IMR-90 (cell line): Measurements from ENCODE around the gene SLF1. TPM values are rescaled to one million over a fixed set of nuclear protein-coding genes. Genes with fewer than 3 reads are reported as not detected.

Experiments used
- ATAC-seq: fragments of 200-7000 bp; cut with Tn5 transposase; 2 replicates; pipeline ENCODE4 v1.9.1; 2020; ENCODE audit warnings: low read depth, mild to moderate bottlenecking, moderate library complexity
- BruUV-seq: library from RNA; stranded (reverse); fragments of 400-500 nt; replicated peaks from 2 replicates; lab custom pipeline; 2021; lab: Mats Ljungman, UMichigan
- CTCF ChIA-PET: fragments of 300-600 bp; formaldehyde crosslinking; extraction: SDS; loops from one replicate; lab custom pipeline; 2021; ENCODE audit warnings: antibody characterized with exemption; lab: Yijun Ruan, JAX
- POLR2A ChIA-PET: fragments of 300-600 bp; sonication (Branson Sonifier 250); formaldehyde crosslinking; loops from one replicate; lab custom pipeline; 2022; ENCODE audit warnings: antibody characterized with exemption; ENCODE audit not compliant: unreplicated experiment; lab: Charles Lee
- DNase-seq: peaks from one replicate; pipeline ENCODE4 v3.0.0; 2013
- H2AFZ ChIP-seq: replicated peaks from 2 replicates; pipeline ENCODE3; 2013; ENCODE audit warnings: low read length, mild to moderate bottlenecking; ENCODE audit not compliant: poor library complexity
- H2AK5ac ChIP-seq: 2 replicates; pipeline ENCODE4 v1.6.1; 2013; ENCODE audit warnings: low read depth, low read length, inconsistent platforms
- H2AK9ac ChIP-seq: replicated peaks from 2 replicates; pipeline ENCODE3; 2013; ENCODE audit warnings: mild to moderate bottlenecking, low read depth, low read length, moderate library complexity; ENCODE audit not compliant: poor library complexity
- H2BK120ac ChIP-seq: 2 replicates; pipeline ENCODE4 v1.6.1; 2013; ENCODE audit warnings: low read depth, low read length, inconsistent platforms
- H2BK15ac ChIP-seq: 3 replicates; pipeline ENCODE4 v1.6.1; 2013; ENCODE audit warnings: low read depth, low read length, inconsistent platforms
- H2BK20ac ChIP-seq: 2 replicates; pipeline ENCODE4 v1.6.1; 2013; ENCODE audit warnings: low read depth, mild to moderate bottlenecking, inconsistent platforms, low read length, moderate library complexity
- H2BK5ac ChIP-seq: 2 replicates; pipeline ENCODE4 v1.6.1; 2013; ENCODE audit warnings: mild to moderate bottlenecking, low read depth, low read length, inconsistent platforms; ENCODE audit not compliant: poor library complexity, severe bottlenecking
- H3K14ac ChIP-seq: replicated peaks from 2 replicates; pipeline ENCODE4 v1.6.1; 2013; ENCODE audit warnings: low read depth, low read length, inconsistent platforms
- H3K18ac ChIP-seq: 2 replicates; pipeline ENCODE4 v1.6.1; 2013; ENCODE audit warnings: low read depth, low read length, control low read depth
- H3K23ac ChIP-seq: 2 replicates; pipeline ENCODE4 v1.6.1; 2013; ENCODE audit warnings: low read depth, low read length, inconsistent platforms
- H3K27ac ChIP-seq: 2 replicates; pipeline ENCODE4 v1.5.1; 2013; ENCODE audit warnings: mild to moderate bottlenecking, control low read depth, low read length; ENCODE audit not compliant: insufficient read depth
- H3K27me3 ChIP-seq: 2 replicates; pipeline ENCODE4 v1.6.1; 2013; ENCODE audit warnings: low read length; ENCODE audit not compliant: control insufficient read depth, insufficient read depth
- H3K36me3 ChIP-seq: 2 replicates; pipeline ENCODE4 v1.6.1; 2013; ENCODE audit warnings: low read length, mixed read lengths; ENCODE audit not compliant: control insufficient read depth, insufficient read depth
- H3K4ac ChIP-seq: 2 replicates; pipeline ENCODE4 v1.6.1; 2013; ENCODE audit warnings: low read depth, low read length, inconsistent platforms
- H3K4me1 ChIP-seq: 2 replicates; pipeline ENCODE4 v1.6.1; 2013; ENCODE audit warnings: low read length, mixed read lengths; ENCODE audit not compliant: control insufficient read depth, insufficient read depth
- H3K4me2 ChIP-seq: 2 replicates; pipeline ENCODE4 v1.6.1; 2013; ENCODE audit warnings: low read depth, mild to moderate bottlenecking, control low read depth, low read length, moderate library complexity
- H3K4me3 ChIP-seq: 2 replicates; pipeline ENCODE4 v1.5.1; 2013; ENCODE audit warnings: low read depth, mild to moderate bottlenecking, control low read depth, low read length, moderate library complexity; ENCODE audit not compliant: insufficient read depth
- H3K56ac ChIP-seq: 2 replicates; pipeline ENCODE4 v1.6.1; 2013; ENCODE audit warnings: low read length, inconsistent platforms; ENCODE audit not compliant: insufficient read depth; ENCODE audit errors: extremely low read depth
- H3K79me1 ChIP-seq, 2 experiments: 2 replicates each; pipeline ENCODE4 v1.6.1; 2013; ENCODE audit warnings: low read length in 2 of 2, inconsistent platforms in 1 of 2, low read depth in 1 of 2
- H3K9ac ChIP-seq: 2 replicates; pipeline ENCODE4 v1.6.1; 2013; ENCODE audit warnings: low read depth, low read length, control low read depth
- H3K9me1 ChIP-seq: 2 replicates; pipeline ENCODE4 v1.6.1; 2013; ENCODE audit warnings: low read length, inconsistent platforms; ENCODE audit not compliant: insufficient read depth
- H3K9me3 ChIP-seq: 2 replicates; pipeline ENCODE4 v1.6.1; 2013; ENCODE audit warnings: low read length; ENCODE audit not compliant: control insufficient read depth, insufficient read depth
- H4K20me1 ChIP-seq: 2 replicates; pipeline ENCODE4 v1.6.1; 2013; ENCODE audit warnings: low read length, inconsistent platforms; ENCODE audit not compliant: insufficient read depth
- H4K5ac ChIP-seq: 2 replicates; pipeline ENCODE4 v1.6.1; 2013; ENCODE audit warnings: mild to moderate bottlenecking, low read depth, low read length, control low read depth
- H4K8ac ChIP-seq, 2 experiments: 2 replicates each; pipeline ENCODE4 v1.6.1; 2013; ENCODE audit warnings: low read depth in 2 of 2, low read length in 2 of 2, control low read depth in 1 of 2, inconsistent platforms in 1 of 2
- H4K91ac ChIP-seq: 2 replicates; pipeline ENCODE4 v1.6.1; 2013; ENCODE audit warnings: low read depth, low read length, inconsistent platforms; ENCODE audit not compliant: insufficient read depth
- BHLHE40 ChIP-seq: fragments of 150-350 bp; IDR thresholded peaks from 2 replicates; pipeline ENCODE4 v1.6.1; 2016; ENCODE audit warnings: mild to moderate bottlenecking, low read depth, low read length
- CHD1 ChIP-seq: IDR thresholded peaks from 2 replicates; pipeline ENCODE4 v1.6.1; 2012; ENCODE audit warnings: low read depth, low read length, improper control_type of control experiment
- SMC3 ChIP-seq: fragments of 150-350 bp; IDR thresholded peaks from 2 replicates; pipeline ENCODE4 v1.6.1; 2016; ENCODE audit warnings: low read depth, mild to moderate bottlenecking, antibody characterized with exemption, low read length, moderate library complexity
- dilution Hi-C: fragments of 300-500 bp; cut with HindIII; formaldehyde crosslinking; loops from one replicate; pipeline ENCODE4 v1.14.3; 2018; ENCODE audit warnings: low sequenced_read_pairs; ENCODE audit not compliant: unreplicated experiment
- in situ Hi-C: fragments of 300-500 bp; cut with MboI; formaldehyde crosslinking; loops from 3 replicates; pipeline ENCODE4 v1.14.3; 2019; ENCODE audit warnings: low sequenced_read_pairs, inconsistent platforms, mixed read lengths
- intact Hi-C: fragments of 100-400 bp; cut with micrococcal nuclease; formaldehyde crosslinking; loops from 2 replicates; pipeline ENCODE4 v1.10.0; 2022
- polyA plus RNA-seq, 3 experiments: library from polyadenylated mRNA; depleted of rRNA; stranded (reverse); fragments of >200 nt; gene quantifications; 2 replicates each; pipeline ENCODE4 v1.2.3, GENCODE V29; 2012; ENCODE audit warnings: low replicate concordance in 1 of 3
- total RNA-seq: library from RNA; depleted of rRNA; stranded (reverse); fragments of >200 nt; gene quantifications from 2 replicates; pipeline ENCODE4 v1.2.3, GENCODE V29; 2012

SLF1 gene
- total and polyA plus RNA-seq, 2 of the 4 experiments (the other 2 are of a cell fraction): 1.9 to 3.4 TPM

DNA sequence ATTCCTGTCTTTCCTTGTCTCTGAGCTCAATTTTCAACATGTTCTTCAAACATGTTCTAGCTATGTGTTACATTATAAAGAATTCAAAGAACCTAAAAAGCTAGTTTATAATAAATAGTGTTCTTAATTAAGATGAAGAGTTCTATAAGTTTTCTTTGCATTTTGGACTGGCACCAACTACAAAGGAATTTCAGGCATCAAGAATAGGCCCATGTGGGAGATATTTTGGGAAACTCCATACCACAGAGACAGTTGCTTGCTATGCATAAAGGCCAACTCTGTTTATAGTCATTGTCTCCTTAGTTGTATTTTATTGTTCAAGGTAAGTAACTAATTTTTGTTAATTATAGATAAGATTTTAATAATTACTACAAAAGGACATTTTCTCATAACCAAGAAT, 4.5 kb downstream of the SLF1 start:
- no TSS peak for BruUV-seq
- intact Hi-C loops: no loop called here
- dilution Hi-C loops: no loop called here
- Histone ChIP-seq H3K9me3 (no peaks in the 10 kb centered on the region), H2BK5ac (peak overlapping the region; percentile 48), H3K27me3 (no peaks in the 10 kb centered on the region), H3K56ac (no peak overlapping the region), H3K23ac (peak overlapping the region; percentile 45; the same call in 1 of the 2 replicates), H2BK15ac (no peak overlapping the region), H2AK5ac (no peak overlapping the region; the same call in 1 of the 2 replicates), H2AK9ac (no peak overlapping the region), H3K4ac (no peak overlapping the region), H3K4me2 (no peak overlapping the region), H2AFZ (no peak overlapping the region), H4K8ac (no peak overlapping the region), H4K91ac (no peak overlapping the region), H2BK20ac (no peak overlapping the region), H3K4me3 (no peak overlapping the region), H3K36me3 (no peaks in the 10 kb centered on the region), H3K18ac (no peak overlapping the region; the same call in 1 of the 2 replicates), H3K14ac (no peak overlapping the region; the same call in 1 of the 2 replicates), H3K9me1 (0 out of 2 replicates have a peak, but pooled peaks cover 2% of the 10 kb centered on the region), H3K27ac (no peak overlapping the region), H3K9ac (no peak overlapping the region), H4K20me1 (no peaks in the 10 kb centered on the region), H2BK120ac (peak overlapping the region; percentile 52; the same call in 1 of the 2 replicates), H4K5ac (no peak overlapping the region), H3K79me1 (peaks cover 5 to 24% of the 10 kb centered on the region in 2 experiments; a peak in 3 of 4 replicates), H3K4me1 (peaks cover 2% of the 10 kb centered on the region; the same call in 1 of the 2 replicates)
- ChIA-PET CTCF (no interaction called here), POLR2A (no interaction called here)
- ATAC-seq (no peak), DNase-seq (no peak)
- in situ Hi-C loops: no loop called here
- TF ChIP-seq CHD1 (no peak), SMC3 (no peak), BHLHE40 (no peak)
